GM19025 (cell line): ENCODE results near the gene HS1BP3.

Source experiments
- ATAC-seq: cut with Tn5 transposase; IDR thresholded peaks from one replicate; pipeline ENCODE4 v1.9.1; 2021; ENCODE audit warnings: mild to moderate bottlenecking, low read depth, moderate library complexity; ENCODE audit not compliant: unreplicated experiment

Gene HS1BP3

GRCh38 chr2:20648206-20648605 lies 2.7 kb downstream of the HS1BP3 start:
- no peak for ATAC-seq

- ATAC-seq, result no peak
Measured at GRCh38 chr2:20647738-20648137, 3.2 kb downstream of the HS1BP3 start.

- no peak for ATAC-seq
Measured at GRCh38 chr2:20647211-20647610, 3.7 kb downstream of the HS1BP3 start.

GRCh38 chr2:20646446-20646845 lies 4.5 kb downstream of the HS1BP3 start:
- no peak for ATAC-seq

- ATAC-seq, result no peak
Measured at GRCh38 chr2:20645761-20646160, 5.1 kb downstream of the HS1BP3 start.

- no peak for ATAC-seq
Measured at GRCh38 chr2:20645301-20645701, 5.6 kb downstream of the HS1BP3 start.

GRCh38 chr2:20643826-20644225 lies 7.1 kb downstream of the HS1BP3 start:
- no peak for ATAC-seq

- ATAC-seq, result no peak
Measured at GRCh38 chr2:20643060-20643459, 7.8 kb downstream of the HS1BP3 start.

GRCh38 chr2:20642055-20642971 lies 8.6 kb downstream of the HS1BP3 start:
- ATAC-seq, result peak; percentile 97

GRCh38 chr2:20641123-20641985 lies 9.5 kb downstream of the HS1BP3 start:
- no peak for ATAC-seq

GRCh38 chr2:20640411-20641122 lies 10.3 kb downstream of the HS1BP3 start:
- no peak for ATAC-seq

- no peak for ATAC-seq
Measured at GRCh38 chr2:20638646-20639430, 12.1 kb downstream of the HS1BP3 start.

- no peak for ATAC-seq
Measured at GRCh38 chr2:20638014-20638413, 12.9 kb downstream of the HS1BP3 start.

GRCh38 chr2:20637147-20637546 lies 13.8 kb downstream of the HS1BP3 start:
- no peak for ATAC-seq

GRCh38 chr2:20635675-20636584 lies 15.0 kb downstream of the HS1BP3 start:
- ATAC-seq, result peak; percentile 84

- no peak for ATAC-seq
Measured at GRCh38 chr2:20635113-20635510, 15.8 kb downstream of the HS1BP3 start.

- no peak for ATAC-seq
Measured at GRCh38 chr2:20634507-20635112, 16.3 kb downstream of the HS1BP3 start.

- no peak for ATAC-seq
Measured at GRCh38 chr2:20633794-20634506, 16.9 kb downstream of the HS1BP3 start.
